ENCODE measurements around the gene RADIL.

Gene RADIL

DNA sequence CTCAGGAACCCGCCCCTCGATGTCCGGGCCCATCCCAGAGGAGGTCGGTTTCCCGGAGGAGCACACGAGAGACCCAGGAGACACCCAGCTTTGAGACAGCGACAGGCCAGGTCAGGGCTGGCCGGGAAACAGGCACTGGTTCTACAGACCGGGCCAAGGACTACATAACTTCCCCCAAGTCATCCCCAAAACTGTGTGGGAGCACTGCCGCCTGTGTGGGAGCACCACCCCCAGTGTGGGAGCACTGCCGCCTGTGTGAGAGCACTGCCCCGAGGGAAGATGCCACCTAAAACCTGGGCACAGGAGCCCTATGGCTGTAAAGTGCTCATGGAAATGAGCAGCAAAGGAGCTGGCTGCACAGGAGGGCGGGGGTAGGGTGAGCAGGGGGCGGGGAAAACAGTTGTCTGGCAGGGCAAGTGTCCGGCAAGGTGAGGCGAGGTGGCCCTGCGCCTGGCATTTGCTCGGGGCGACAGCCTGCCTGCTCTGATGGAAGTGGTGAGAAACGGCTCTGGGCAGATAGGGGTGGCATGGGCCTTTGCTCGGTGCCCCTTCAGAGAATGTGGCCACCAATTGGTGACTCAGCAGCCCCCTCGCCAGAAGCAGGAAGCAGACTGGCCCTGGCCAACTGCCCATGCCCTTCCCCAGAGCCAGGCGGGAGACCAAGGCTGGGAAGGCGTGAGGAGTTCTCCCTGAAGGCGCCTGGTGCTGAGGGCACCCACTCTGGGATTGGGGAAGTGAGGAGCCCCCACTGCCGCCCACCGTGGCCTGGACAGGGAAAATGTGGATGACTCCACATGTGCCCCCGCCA, 47.9 kb downstream of the RADIL start:
- 96% methylated on average over 28 of the region's 28 CpGs for whole genome bisulfite sequencing
- Histone ChIP-seq H3K4me1 (ENCODE audit: insufficient read depth, low read length) (no peaks in the 10 kb centered on the region), H3K27ac (ENCODE audit: low read depth, low read length) (no peak overlapping the region), H3K9me3 (ENCODE audit: insufficient read depth, low read depth, low read length) (no peaks in the 10 kb centered on the region), H3K27me3 (ENCODE audit: insufficient read depth, low read length) (no peaks in the 10 kb centered on the region), H3K36me3 (ENCODE audit: insufficient read depth, low read length) (no peaks in the 10 kb centered on the region), H3K4me3 (ENCODE audit: low read length) (no peak overlapping the region), H3K9ac (ENCODE audit: low read depth, low read length) (no peak overlapping the region)

DNA sequence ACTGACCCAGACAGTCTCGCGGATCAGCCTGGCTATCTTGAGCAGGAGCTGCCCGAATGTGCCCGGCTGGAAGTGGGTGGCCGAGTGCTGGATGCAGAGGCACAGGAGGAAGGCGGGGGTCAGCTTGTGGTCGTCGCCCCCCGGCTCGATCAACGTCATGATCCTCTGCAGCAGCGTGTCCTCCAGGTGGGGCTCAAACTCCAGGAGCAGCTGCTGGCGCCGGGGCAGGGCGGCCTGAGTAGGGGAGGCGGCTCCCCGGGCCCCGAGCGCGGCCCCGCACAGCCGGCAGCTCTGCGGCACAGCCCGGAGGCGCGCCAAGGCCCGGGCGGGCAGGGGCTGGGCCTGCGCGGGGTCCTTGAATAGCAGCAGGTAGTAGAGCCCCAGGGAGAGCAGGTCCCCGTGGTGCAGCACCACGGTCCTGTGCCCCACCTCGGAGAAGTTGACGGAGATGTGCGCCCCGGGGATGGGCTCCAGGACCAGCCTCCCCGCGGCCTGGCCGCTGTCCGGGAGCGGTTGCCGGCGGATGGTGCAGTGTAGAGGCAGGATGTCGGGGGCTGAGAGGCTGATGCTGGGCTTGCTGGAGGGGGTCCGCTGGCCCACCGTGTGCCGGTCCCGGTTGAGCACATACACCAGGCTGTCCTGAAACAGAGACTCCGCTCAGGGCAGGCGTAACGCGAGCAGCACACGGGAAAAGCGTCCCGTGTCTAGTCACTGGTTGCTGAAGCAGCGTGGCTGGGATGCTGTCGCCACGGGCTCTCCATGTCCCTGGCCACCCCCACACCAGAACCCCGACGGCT, 48.7 kb downstream of the RADIL start:
- Histone ChIP-seq H3K9ac (ENCODE audit: low read depth, low read length) (no peak overlapping the region), H3K4me3 (ENCODE audit: low read length) (no peak overlapping the region), H3K4me1 (ENCODE audit: insufficient read depth, low read length) (no peaks in the 10 kb centered on the region), H3K27ac (ENCODE audit: low read depth, low read length) (no peak overlapping the region), H3K36me3 (ENCODE audit: insufficient read depth, low read length) (no peaks in the 10 kb centered on the region), H3K27me3 (ENCODE audit: insufficient read depth, low read length) (no peaks in the 10 kb centered on the region), H3K9me3 (ENCODE audit: insufficient read depth, low read depth, low read length) (no peaks in the 10 kb centered on the region)
- WGBS, result 96% methylated on average over 60 of the region's 60 CpGs

DNA sequence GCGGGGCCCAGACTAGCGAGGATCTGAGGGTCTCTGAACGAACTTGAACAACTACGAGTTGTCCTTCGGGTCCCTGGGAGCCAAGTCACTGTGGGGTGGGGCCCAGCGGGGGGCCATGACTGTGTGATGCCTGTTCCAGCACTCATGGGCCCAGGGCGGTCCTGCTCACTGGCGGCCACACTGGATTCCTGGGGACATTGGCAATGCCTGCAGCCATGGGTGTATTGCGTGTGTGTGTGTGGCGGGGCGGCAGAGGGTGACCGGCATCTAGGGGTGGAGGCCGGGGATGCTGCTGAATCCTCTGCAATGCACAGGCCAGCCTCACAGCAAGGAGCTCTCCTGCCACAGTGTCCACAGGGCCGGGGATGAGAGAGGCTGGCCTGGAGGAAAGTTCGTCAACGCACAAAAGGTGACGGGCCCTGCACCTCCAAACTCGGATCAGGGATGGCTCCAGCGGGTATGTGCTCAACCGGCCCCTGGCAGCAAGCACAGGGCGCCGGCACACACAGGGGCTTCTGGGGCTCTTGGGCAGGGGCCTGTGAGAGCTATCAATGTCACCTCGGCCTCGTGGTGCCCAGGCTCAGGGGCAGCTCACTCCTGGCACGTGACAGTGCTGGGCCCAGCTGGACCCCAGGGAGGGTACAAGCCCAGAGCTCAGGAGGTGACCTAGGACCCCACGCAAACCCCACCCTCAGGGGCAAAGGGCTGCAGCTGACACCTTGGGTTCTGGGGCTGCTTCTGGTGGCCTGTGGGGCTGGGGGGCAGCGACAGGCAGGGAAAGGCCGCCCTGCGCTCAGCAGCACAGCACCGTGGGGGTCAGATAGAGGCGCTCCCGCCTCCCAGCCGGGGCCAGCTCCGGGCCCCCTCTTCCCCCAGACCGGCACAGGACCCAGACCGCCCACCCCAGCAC, 49.6 kb downstream of the RADIL start:
- no peaks in the 10 kb centered on the region for H3K36me3 ChIP-seq (ENCODE audit: insufficient read depth, low read length)
- no peak overlapping the region for H3K9ac ChIP-seq (ENCODE audit: low read depth, low read length)
- no peaks in the 10 kb centered on the region for H3K4me1 ChIP-seq (ENCODE audit: insufficient read depth, low read length)
- H3K27ac ChIP-seq (ENCODE audit: low read depth, low read length), result no peak overlapping the region
- no peaks in the 10 kb centered on the region for H3K9me3 ChIP-seq (ENCODE audit: insufficient read depth, low read depth, low read length)
- no peak overlapping the region for H3K4me3 ChIP-seq (ENCODE audit: low read length)
- no peaks in the 10 kb centered on the region for H3K27me3 ChIP-seq (ENCODE audit: insufficient read depth, low read length)
- WGBS, result 89% methylated on average over 36 of the region's 36 CpGs

DNA sequence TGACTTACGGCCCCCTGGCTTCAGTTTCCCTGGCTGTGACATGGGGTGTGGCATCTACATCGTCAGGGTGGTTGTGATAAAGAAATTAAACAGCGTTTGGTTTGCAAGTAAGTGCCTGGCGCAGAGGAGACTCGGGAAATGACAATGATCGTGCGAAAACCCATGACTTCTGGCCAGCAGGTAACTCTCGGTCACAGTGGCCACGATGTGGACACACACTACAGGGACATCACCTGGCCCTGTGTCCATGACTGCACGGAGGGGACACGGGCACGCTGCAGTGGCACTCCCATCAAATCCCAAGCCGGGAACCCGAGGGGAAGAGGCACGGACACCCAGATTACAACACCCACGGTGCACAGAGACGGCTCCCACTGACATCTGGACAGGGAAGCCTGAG, 50.3 kb downstream of the RADIL start:
- H3K4me3 ChIP-seq (ENCODE audit: low read length), result no peak overlapping the region
- H3K27ac ChIP-seq (ENCODE audit: low read depth, low read length), result no peak overlapping the region
- no peak overlapping the region for H3K9ac ChIP-seq (ENCODE audit: low read depth, low read length)
- H3K27me3 ChIP-seq (ENCODE audit: insufficient read depth, low read length), result no peaks in the 10 kb centered on the region
- H3K4me1 ChIP-seq (ENCODE audit: insufficient read depth, low read length), result no peaks in the 10 kb centered on the region
- 95% methylated on average over 17 of the region's 17 CpGs for WGBS
- no peaks in the 10 kb centered on the region for H3K9me3 ChIP-seq (ENCODE audit: insufficient read depth, low read depth, low read length)
- H3K36me3 ChIP-seq (ENCODE audit: insufficient read depth, low read length), result no peaks in the 10 kb centered on the region

DNA sequence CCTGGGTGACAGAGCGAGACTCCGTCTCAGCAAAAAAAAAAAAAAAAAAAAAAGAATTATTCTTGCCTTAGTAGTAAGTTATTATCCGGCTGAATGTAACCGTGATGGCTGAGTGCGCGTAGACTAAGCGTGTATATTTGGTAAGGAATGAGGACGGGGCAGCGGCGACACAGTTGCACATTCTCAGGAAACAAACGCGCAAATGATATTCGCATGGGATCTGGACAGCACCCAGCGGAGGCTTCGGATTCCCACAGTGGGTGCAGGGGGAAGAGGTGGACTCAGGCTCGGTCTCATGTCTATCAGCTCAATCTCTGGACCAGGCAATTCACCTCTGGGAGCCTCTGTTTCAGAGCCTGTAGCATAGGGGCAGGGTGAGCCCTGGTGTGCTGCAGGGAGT, 50.8 kb downstream of the RADIL start:
- 97% methylated on average over 16 of the region's 16 CpGs for WGBS
- H3K36me3 ChIP-seq (ENCODE audit: insufficient read depth, low read length), result no peaks in the 10 kb centered on the region
- no peak overlapping the region for H3K27ac ChIP-seq (ENCODE audit: low read depth, low read length)
- H3K4me1 ChIP-seq (ENCODE audit: insufficient read depth, low read length), result no peaks in the 10 kb centered on the region
- H3K27me3 ChIP-seq (ENCODE audit: insufficient read depth, low read length), result no peaks in the 10 kb centered on the region
- no peaks in the 10 kb centered on the region for H3K9me3 ChIP-seq (ENCODE audit: insufficient read depth, low read depth, low read length)
- H3K4me3 ChIP-seq (ENCODE audit: low read length), result no peak overlapping the region
- no peak overlapping the region for H3K9ac ChIP-seq (ENCODE audit: low read depth, low read length)

DNA sequence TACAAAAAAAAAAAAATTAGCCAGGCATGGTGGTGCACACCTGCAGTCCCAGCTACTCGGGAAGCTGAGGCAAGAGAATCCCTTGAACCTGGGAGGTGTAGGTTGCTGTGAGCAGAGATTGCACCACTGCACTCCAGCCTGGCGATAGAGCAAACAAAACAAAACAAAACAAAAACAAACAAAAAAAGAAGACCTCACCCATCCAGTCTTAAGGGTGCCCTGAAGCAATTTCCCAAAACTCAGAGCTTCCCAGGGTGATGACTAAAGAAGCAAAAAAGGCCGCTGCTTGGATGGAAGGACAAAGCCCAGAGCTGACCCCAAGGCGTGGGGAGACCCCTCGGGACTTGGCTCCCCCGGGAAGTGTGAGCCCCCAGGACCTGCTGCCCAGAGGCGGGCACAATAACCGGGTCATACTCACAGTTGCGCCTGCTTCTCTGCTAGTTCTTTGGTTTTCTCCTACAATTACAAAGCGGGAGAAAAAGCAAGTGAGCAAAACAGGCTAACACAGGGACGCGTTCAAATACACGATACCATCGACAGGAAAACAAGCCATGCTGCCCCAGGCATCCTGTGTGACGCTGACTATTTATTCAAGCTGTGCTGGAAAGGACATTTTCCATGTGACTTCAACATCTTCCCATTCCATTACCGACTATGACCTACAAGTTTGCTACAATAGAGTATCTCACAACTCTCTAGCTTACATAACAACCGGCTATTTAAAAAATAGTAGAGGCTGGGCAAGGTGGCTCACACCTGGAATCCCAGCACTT, 51.6 kb downstream of the RADIL start:
- no peaks in the 10 kb centered on the region for H3K9me3 ChIP-seq (ENCODE audit: insufficient read depth, low read depth, low read length)
- H3K4me3 ChIP-seq (ENCODE audit: low read length), result no peak overlapping the region
- H3K4me1 ChIP-seq (ENCODE audit: insufficient read depth, low read length), result no peaks in the 10 kb centered on the region
- 92% methylated on average over 17 of the region's 17 CpGs for WGBS
- H3K27ac ChIP-seq (ENCODE audit: low read depth, low read length), result no peak overlapping the region
- H3K36me3 ChIP-seq (ENCODE audit: insufficient read depth, low read length), result no peaks in the 10 kb centered on the region
- no peaks in the 10 kb centered on the region for H3K27me3 ChIP-seq (ENCODE audit: insufficient read depth, low read length)
- no peak overlapping the region for H3K9ac ChIP-seq (ENCODE audit: low read depth, low read length)

DNA sequence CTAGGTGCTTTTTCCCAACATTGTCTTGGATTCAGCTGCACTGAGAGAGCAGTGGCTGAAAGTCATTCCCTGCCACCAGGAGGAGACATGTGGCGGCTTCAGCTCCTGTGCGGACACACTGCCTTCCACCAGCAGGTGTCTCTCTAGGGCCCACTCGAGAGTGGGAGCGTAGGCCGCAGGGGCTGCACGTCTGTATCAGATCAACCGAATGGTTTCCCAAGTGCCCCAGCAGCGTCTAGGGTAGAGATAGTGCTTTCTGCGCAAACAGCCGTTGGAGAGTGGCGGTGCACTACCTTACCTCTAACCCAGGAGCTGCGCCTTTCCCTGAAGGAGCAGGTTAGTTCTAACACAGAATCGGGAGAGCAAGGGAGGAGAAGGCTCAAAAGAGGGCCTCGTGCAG, 53.3 kb downstream of the RADIL start:
- no peaks in the 10 kb centered on the region for H3K4me1 ChIP-seq (ENCODE audit: insufficient read depth, low read length)
- no peaks in the 10 kb centered on the region for H3K27me3 ChIP-seq (ENCODE audit: insufficient read depth, low read length)
- H3K27ac ChIP-seq (ENCODE audit: low read depth, low read length), result no peak overlapping the region
- no peaks in the 10 kb centered on the region for H3K9me3 ChIP-seq (ENCODE audit: insufficient read depth, low read depth, low read length)
- no peak overlapping the region for H3K4me3 ChIP-seq (ENCODE audit: low read length)
- no peaks in the 10 kb centered on the region for H3K36me3 ChIP-seq (ENCODE audit: insufficient read depth, low read length)
- H3K9ac ChIP-seq (ENCODE audit: low read depth, low read length), result no peak overlapping the region
- 58% methylated on average over 14 of the region's 14 CpGs for WGBS

DNA sequence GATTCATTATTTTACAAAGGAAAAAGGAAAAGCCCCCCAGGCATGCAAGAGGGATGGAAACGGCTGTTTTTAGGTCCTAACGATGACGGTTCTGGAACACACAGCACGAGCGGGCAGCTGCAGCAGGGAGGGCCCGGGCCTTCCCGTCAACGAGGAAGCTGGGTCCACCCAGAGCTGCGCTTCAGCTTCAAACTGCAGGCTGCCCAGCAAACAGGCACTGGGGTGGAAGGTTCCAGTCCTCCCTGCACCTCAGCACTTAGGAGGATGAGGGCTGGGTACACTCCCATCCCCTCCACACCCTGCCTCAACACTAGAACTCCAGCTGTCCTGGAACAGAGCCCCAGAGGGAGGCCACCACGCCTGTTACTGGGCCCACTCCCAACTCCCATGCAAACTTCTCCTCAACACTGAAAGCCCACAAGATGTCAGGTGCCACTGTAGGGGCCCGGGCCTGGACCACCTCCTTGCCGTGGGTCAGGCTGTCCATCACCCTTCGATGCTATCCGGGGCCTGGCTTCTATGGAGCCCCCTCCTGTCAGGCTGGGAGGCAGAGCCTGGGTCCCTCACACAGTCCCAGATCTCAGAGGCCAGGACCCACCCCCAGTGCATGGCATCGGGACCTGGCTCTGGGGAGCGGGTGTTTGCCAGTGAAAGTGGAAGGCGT, 54.7 kb downstream of the RADIL start:
- no peaks in the 10 kb centered on the region for H3K9me3 ChIP-seq (ENCODE audit: insufficient read depth, low read depth, low read length)
- no peak overlapping the region for H3K27ac ChIP-seq (ENCODE audit: low read depth, low read length)
- no peak overlapping the region for H3K9ac ChIP-seq (ENCODE audit: low read depth, low read length)
- WGBS, result 86% methylated on average over 17 of the region's 17 CpGs
- H3K4me1 ChIP-seq (ENCODE audit: insufficient read depth, low read length), result no peaks in the 10 kb centered on the region
- H3K36me3 ChIP-seq (ENCODE audit: insufficient read depth, low read length), result no peaks in the 10 kb centered on the region
- H3K27me3 ChIP-seq (ENCODE audit: insufficient read depth, low read length), result no peaks in the 10 kb centered on the region
- no peak overlapping the region for H3K4me3 ChIP-seq (ENCODE audit: low read length)

DNA sequence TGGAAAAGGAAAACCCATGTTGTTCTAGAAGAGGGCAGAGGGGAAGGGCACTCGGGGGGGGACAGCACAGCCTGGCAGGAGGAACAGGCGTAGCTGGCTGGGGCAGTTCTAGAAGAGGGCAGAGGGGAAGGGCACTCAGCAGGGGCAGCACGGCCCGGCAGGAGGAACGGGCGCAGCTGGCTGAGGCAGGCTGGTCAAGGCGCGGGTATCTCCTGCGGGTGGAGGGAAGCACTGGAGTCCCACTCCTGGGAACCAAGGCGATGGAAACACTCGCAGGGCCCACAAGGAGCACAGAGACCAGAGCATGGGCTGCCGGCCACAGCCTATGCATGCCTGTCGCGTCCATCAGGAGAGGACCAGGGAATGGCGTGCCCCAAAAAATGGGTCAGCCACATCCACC, 58.4 kb downstream of the RADIL start:
- H3K36me3 ChIP-seq (ENCODE audit: insufficient read depth, low read length), result no peaks in the 10 kb centered on the region
- H3K27me3 ChIP-seq (ENCODE audit: insufficient read depth, low read length), result no peaks in the 10 kb centered on the region
- H3K27ac ChIP-seq (ENCODE audit: low read depth, low read length), result no peak overlapping the region
- H3K9ac ChIP-seq (ENCODE audit: low read depth, low read length), result no peak overlapping the region
- 94% methylated on average over 15 of the region's 15 CpGs for WGBS
- H3K4me3 ChIP-seq (ENCODE audit: low read length), result no peak overlapping the region
- no peaks in the 10 kb centered on the region for H3K9me3 ChIP-seq (ENCODE audit: insufficient read depth, low read depth, low read length)
- H3K4me1 ChIP-seq (ENCODE audit: insufficient read depth, low read length), result no peaks in the 10 kb centered on the region

DNA sequence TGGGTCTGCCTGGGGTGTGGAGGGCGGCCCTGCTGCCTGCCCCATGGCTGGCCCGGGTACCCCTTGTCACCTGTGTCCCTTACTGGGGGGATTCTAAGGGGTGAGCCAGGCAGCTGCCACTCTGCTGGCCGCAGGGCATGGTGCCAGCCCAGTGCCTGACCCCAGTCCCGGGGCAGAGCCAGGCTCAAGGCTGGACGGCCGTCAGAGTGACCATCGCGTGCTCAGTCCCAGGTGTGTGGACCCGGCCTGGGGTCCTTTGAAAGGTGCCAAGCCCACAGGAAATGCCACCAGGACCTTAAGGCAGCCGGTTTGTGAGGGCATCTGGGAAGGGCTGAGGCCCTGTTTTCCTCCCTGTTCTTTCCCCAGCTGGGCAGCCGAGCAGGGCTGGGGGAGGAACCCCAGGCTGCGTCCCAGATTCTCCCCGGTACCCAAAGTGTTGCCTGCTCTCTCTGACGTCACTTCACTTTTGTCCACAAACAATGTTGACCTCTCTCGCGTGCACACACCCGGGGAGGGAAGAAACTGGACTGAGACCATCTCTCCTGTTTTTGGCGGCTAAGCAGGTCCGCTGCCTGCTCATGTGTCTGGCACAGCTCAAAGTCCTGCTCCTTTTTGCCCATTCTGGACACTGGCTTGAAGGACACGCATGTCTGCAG, 59.3 kb downstream of the RADIL start:
- WGBS, result 92% methylated on average over 20 of the region's 20 CpGs
- Histone ChIP-seq H3K36me3 (ENCODE audit: insufficient read depth, low read length) (no peaks in the 10 kb centered on the region), H3K9ac (ENCODE audit: low read depth, low read length) (no peak overlapping the region), H3K27ac (ENCODE audit: low read depth, low read length) (no peak overlapping the region), H3K4me3 (ENCODE audit: low read length) (no peak overlapping the region), H3K27me3 (ENCODE audit: insufficient read depth, low read length) (no peaks in the 10 kb centered on the region), H3K4me1 (ENCODE audit: insufficient read depth, low read length) (no peaks in the 10 kb centered on the region), H3K9me3 (ENCODE audit: insufficient read depth, low read depth, low read length) (no peaks in the 10 kb centered on the region)
